HepG2 (cell line): ENCODE measurements around the gene LIPN. TPM values are rescaled to one million over a fixed set of nuclear protein-coding genes. Genes with fewer than 3 reads are reported as not detected.

ENCODE experiments used
- ATAC-seq: fragments of 200-7000 bp; cut with Tn5 transposase; 3 replicates; pipeline ENCODE4 v1.9.1; 2020; ENCODE audit warnings: mild to moderate bottlenecking, moderate library complexity
- BruUV-seq: library from RNA; stranded (reverse); fragments of 400-500 nt; replicated peaks from 2 replicates; lab custom pipeline; 2021; lab: Mats Ljungman, UMichigan
- CTCF ChIA-PET: fragments of 300-600 bp; formaldehyde crosslinking; extraction: SDS; loops from one replicate; lab custom pipeline; 2021; ENCODE audit warnings: low total read pairs, inconsistent platforms, low intra/inter-chr PET ratio; lab: Yijun Ruan, JAX
- POLR2A ChIA-PET: fragments of 350-600 bp; sonication (Branson Sonifier 250); formaldehyde crosslinking; loops from one replicate; lab custom pipeline; 2020; ENCODE audit warnings: antibody characterized with exemption, inconsistent platforms; lab: Yijun Ruan, JAX
- DNase-seq: peaks from one replicate; pipeline ENCODE4 v3.0.0-alpha.2; 2015; ENCODE audit warnings: low spot score
- FAIRE-seq: peaks from 3 replicates; lab custom pipeline; 2011; peaks lifted over from hg19 to GRCh38; lab: Jason Lieb, UNC
- H2AFZ ChIP-seq: one replicate; pipeline ENCODE4 v1.6.1; 2011; ENCODE audit warnings: low read length, inconsistent platforms
- H3K27ac ChIP-seq: fragments of 300-600 bp; 3 replicates; pipeline ENCODE4 v1.8.0; 2011; ENCODE audit warnings: mixed run types, mild to moderate bottlenecking, mixed read lengths, low read length, inconsistent platforms; ENCODE audit not compliant: insufficient read depth; ENCODE audit errors: extremely low read length
- H3K27me3 ChIP-seq, 2 experiments: fragments of 200-600 bp in 1 of 2; 2 replicates in 1 of 2; 3 replicates in 1 of 2; pipeline versions ENCODE4 v1.6.0 to v1.8.0; 2011; ENCODE audit warnings: low read length in 2 of 2, mild to moderate bottlenecking in 2 of 2, moderate library complexity in 2 of 2, inconsistent platforms in 1 of 2; ENCODE audit not compliant: insufficient read depth in 2 of 2, control insufficient read depth in 1 of 2
- H3K36me3 ChIP-seq, 2 experiments: fragments of 200-600 bp in 1 of 2; replicated peaks in 1 of 2; 2 replicates in 1 of 2; 3 replicates in 1 of 2; pipeline versions ENCODE4 v1.5.1 to v1.8.0; 2011; ENCODE audit warnings: low read length in 2 of 2, inconsistent platforms in 1 of 2; ENCODE audit not compliant: insufficient read depth in 2 of 2, control insufficient read depth in 1 of 2
- H3K4me1 ChIP-seq: 2 replicates; pipeline ENCODE4 v1.5.1; 2012; ENCODE audit warnings: low read length, inconsistent platforms; ENCODE audit not compliant: insufficient read depth
- H3K4me2 ChIP-seq: 2 replicates; pipeline ENCODE4 v1.6.0; 2011; ENCODE audit warnings: low read depth, low read length, inconsistent platforms
- H3K4me3 ChIP-seq, 3 experiments: fragments of 200-600 bp in 1 of 3; sonication (generic), shearing (Covaris generic) in 1 of 3; replicated peaks in 1 of 3; 2 replicates each; pipeline ENCODE4 v1.5.1; 2011 to 2016; ENCODE audit warnings: low read length in 3 of 3, inconsistent platforms in 2 of 3, low read depth in 2 of 3, mild to moderate bottlenecking in 2 of 3, control low read depth in 1 of 3, mixed read lengths in 1 of 3; ENCODE audit not compliant: insufficient read depth in 1 of 3
- H3K79me2 ChIP-seq: one replicate; pipeline ENCODE4 v1.6.1; 2011; ENCODE audit warnings: low read length, inconsistent platforms; ENCODE audit not compliant: insufficient read depth
- H3K9ac ChIP-seq: 2 replicates; pipeline ENCODE4 v1.6.0; 2011; ENCODE audit warnings: mild to moderate bottlenecking, low read depth, low read length, inconsistent platforms; ENCODE audit not compliant: insufficient read depth
- H3K9me3 ChIP-seq: 2 replicates; pipeline ENCODE4 v1.5.1; 2012; ENCODE audit warnings: mild to moderate bottlenecking, low read length
- H4K20me1 ChIP-seq: 2 replicates; pipeline ENCODE4 v1.6.0; 2011; ENCODE audit warnings: inconsistent platforms, mild to moderate bottlenecking, low read length, moderate library complexity; ENCODE audit not compliant: insufficient read depth
- GFI1 ChIP-seq: sonication (generic); formaldehyde crosslinking; IDR thresholded peaks from 2 replicates; pipeline ENCODE4 v1.5.0; 2020; ENCODE audit warnings: missing genetic modification reagents, mild to moderate bottlenecking, borderline replicate concordance
- JDP2 ChIP-seq: sonication (generic); formaldehyde crosslinking; IDR thresholded peaks from 2 replicates; pipeline ENCODE4 v1.8.1; 2022; ENCODE audit warnings: missing genetic modification reagents, borderline replicate concordance
- KMT2A ChIP-seq: sonication (generic); formaldehyde crosslinking; IDR thresholded peaks from 2 replicates; pipeline ENCODE4 v1.4.0; 2020; ENCODE audit warnings: missing genetic modification reagents
- SMARCE1 ChIP-seq: fragments of 450-650 bp; IDR thresholded peaks from 2 replicates; pipeline ENCODE4 v1.6.1; 2017; ENCODE audit warnings: borderline replicate concordance
- TBX3 ChIP-seq: fragments of 450-650 bp; IDR thresholded peaks from 2 replicates; pipeline ENCODE4 v1.6.1; 2017; ENCODE audit warnings: antibody characterized with exemption, mild to moderate bottlenecking, inconsistent platforms, borderline replicate concordance
- ZKSCAN1 ChIP-seq: fragments of 150-350 bp; IDR thresholded peaks from 2 replicates; pipeline ENCODE4 v1.6.1; 2014; ENCODE audit warnings: low read length
- ZNF430 ChIP-seq: sonication (generic); formaldehyde crosslinking; IDR thresholded peaks from 2 replicates; pipeline ENCODE4 v1.9.0; 2021; ENCODE audit warnings: mild to moderate bottlenecking, missing genetic modification reagents
- ZNF563 ChIP-seq: sonication (generic); formaldehyde crosslinking; IDR thresholded peaks from 2 replicates; pipeline ENCODE4 v1.8.0; 2022; ENCODE audit warnings: mild to moderate bottlenecking, moderate library complexity, missing genetic modification reagents
- ZNF7 ChIP-seq: IDR thresholded peaks from 2 replicates; pipeline ENCODE4 v1.6.1; 2016; ENCODE audit warnings: missing biosample characterization, missing genetic modification reagents
- in situ Hi-C: cut with HindIII; loops from 2 replicates; pipeline ENCODE4 v1.10.0; 2017; ENCODE audit warnings: low pct_unique_long_range_greater_than_20kb; ENCODE audit not compliant: extremely low pct_ligation_motif_present
- intact Hi-C: fragments of 100-400 bp; cut with micrococcal nuclease; formaldehyde crosslinking; loops from one replicate; pipeline ENCODE4 v1.10.0; 2022; ENCODE audit not compliant: unreplicated experiment
- polyA plus RNA-seq, 8 experiments: library from polyadenylated mRNA; depleted of rRNA in 3 of 8; stranded (reverse) in 7 of 8; unstranded in 1 of 8; fragments of >200 nt; fragmentation: Illumina TruSeq in 4 of 8; extraction: Trizol in 4 of 8; gene quantifications; 2 replicates each; pipeline versions ENCODE4 v1.2.1 to v1.2.3, GENCODE V29; 2011 to 2016; ENCODE audit warnings: low read depth in 4 of 8, missing spikeins in 1 of 8, mixed read lengths in 1 of 8; ENCODE audit not compliant: insufficient read depth in 1 of 8
- total RNA-seq, 5 experiments: library from RNA; depleted of rRNA; stranded (reverse); fragments of >200 nt; fragmentation: Illumina TruSeq; extraction: Trizol; gene quantifications; 2 replicates each; pipeline ENCODE4 v1.2.3, GENCODE V29; 2016; ENCODE audit warnings: low read depth in 1 of 5
- TF ChIP-seq, protein P1 (sequence below): sonication (generic); formaldehyde crosslinking; IDR thresholded peaks from 2 replicates; pipeline ENCODE4 v1.4.0; 2020; ENCODE audit warnings: mild to moderate bottlenecking, missing genetic modification reagents
- TF ChIP-seq, protein P2 (sequence below): sonication (generic); formaldehyde crosslinking; conservative IDR thresholded peaks from 2 replicates; pipeline ENCODE4 v1.8.0; 2022; ENCODE audit warnings: low read depth, missing genetic modification reagents
- TF ChIP-seq, protein P3 (sequence below): sonication (generic); formaldehyde crosslinking; IDR thresholded peaks from 2 replicates; pipeline ENCODE4 v1.5.0; 2020; ENCODE audit warnings: mild to moderate bottlenecking, missing genetic modification reagents
- TF ChIP-seq, protein P4 (sequence below): sonication (generic); formaldehyde crosslinking; IDR thresholded peaks from 2 replicates; pipeline ENCODE4 v1.4.0; 2020; ENCODE audit warnings: mild to moderate bottlenecking, missing genetic modification reagents, borderline replicate concordance

The LIPN gene
- total and polyA plus RNA-seq, 2 of the 13 experiments (the other 11 are each of a cell fraction or from before 2014, with no cell fraction given) = not detected

DNA sequence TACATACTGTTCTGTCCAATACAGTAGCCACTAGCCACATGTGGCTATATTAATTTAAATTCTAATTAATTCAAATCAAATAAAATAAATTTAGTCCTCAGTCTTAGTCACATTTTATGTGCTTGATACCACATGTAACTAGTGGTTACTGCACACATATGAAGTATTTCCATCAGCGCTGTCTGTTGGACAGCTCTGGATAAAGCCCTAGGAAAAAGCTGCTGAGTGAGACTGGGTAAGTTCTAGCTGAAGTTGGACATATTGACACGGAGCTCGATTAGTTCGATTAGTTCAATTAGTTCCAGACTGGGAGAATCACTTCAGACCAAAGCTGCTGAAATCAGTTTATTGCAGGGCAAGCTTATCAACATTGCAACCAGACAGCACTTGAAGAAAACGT lies 27.6 kb downstream of the LIPN start (continued):
- TF ChIP-seq, protein P1, sequence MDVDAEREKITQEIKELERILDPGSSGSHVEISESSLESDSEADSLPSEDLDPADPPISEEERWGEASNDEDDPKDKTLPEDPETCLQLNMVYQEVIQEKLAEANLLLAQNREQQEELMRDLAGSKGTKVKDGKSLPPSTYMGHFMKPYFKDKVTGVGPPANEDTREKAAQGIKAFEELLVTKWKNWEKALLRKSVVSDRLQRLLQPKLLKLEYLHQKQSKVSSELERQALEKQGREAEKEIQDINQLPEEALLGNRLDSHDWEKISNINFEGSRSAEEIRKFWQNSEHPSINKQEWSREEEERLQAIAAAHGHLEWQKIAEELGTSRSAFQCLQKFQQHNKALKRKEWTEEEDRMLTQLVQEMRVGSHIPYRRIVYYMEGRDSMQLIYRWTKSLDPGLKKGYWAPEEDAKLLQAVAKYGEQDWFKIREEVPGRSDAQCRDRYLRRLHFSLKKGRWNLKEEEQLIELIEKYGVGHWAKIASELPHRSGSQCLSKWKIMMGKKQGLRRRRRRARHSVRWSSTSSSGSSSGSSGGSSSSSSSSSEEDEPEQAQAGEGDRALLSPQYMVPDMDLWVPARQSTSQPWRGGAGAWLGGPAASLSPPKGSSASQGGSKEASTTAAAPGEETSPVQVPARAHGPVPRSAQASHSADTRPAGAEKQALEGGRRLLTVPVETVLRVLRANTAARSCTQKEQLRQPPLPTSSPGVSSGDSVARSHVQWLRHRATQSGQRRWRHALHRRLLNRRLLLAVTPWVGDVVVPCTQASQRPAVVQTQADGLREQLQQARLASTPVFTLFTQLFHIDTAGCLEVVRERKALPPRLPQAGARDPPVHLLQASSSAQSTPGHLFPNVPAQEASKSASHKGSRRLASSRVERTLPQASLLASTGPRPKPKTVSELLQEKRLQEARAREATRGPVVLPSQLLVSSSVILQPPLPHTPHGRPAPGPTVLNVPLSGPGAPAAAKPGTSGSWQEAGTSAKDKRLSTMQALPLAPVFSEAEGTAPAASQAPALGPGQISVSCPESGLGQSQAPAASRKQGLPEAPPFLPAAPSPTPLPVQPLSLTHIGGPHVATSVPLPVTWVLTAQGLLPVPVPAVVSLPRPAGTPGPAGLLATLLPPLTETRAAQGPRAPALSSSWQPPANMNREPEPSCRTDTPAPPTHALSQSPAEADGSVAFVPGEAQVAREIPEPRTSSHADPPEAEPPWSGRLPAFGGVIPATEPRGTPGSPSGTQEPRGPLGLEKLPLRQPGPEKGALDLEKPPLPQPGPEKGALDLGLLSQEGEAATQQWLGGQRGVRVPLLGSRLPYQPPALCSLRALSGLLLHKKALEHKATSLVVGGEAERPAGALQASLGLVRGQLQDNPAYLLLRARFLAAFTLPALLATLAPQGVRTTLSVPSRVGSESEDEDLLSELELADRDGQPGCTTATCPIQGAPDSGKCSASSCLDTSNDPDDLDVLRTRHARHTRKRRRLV = no peak
- TF ChIP-seq ZNF7 (CRISPR knock-in tag) (no peak), ZNF563 (CRISPR knock-in tag) (no peak)

DNA sequence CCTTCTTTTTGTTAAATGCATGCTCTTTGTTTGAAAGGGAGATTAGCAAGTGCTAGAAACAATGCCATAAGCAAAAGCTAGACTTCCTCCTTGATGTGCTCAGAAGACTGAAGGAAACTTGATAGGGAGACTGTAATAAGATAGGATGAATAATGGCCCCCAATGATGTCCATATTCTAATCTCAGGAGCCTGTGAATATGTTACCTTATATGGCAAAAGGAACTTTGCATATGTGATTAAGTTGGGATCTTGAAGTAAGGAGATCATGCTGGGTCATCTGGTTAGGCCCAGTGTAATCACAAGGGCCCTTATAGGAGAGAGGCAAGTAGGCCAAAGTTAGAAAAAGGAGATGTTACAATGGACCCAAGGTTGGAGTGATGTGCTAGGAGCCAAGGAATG lies 29.1 kb downstream of the LIPN start:
- Histone ChIP-seq H3K4me2 (no peak overlapping the region), H3K27me3 (no peaks in the 10 kb centered on the region), H3K9me3 (no peaks in the 10 kb centered on the region), H4K20me1 (no peaks in the 10 kb centered on the region), H3K79me2 (no peaks in the 10 kb centered on the region), H3K4me1 (no peaks in the 10 kb centered on the region), H3K36me3 (no peaks in the 10 kb centered on the region), H3K4me3 (no peak overlapping the region), H2AFZ (no peak overlapping the region), H3K27ac (no peak overlapping the region), H3K9ac (no peak overlapping the region)
- in situ Hi-C loops (no loop called here), intact Hi-C loops (no loop called here)
- FAIRE-seq (no peak), DNase-seq (no peak), ATAC-seq (no peak)
- no TSS peak for BruUV-seq
- ChIA-PET POLR2A (no interaction called here), CTCF (no interaction called here)
- no peak for TF ChIP-seq ZKSCAN1
- no peak for TF ChIP-seq KMT2A (CRISPR knock-in tag)
- TF ChIP-seq TBX3 = no peak
- TF ChIP-seq JDP2 = no peak
- TF ChIP-seq GFI1 (CRISPR knock-in tag) = no peak
- TF ChIP-seq, protein P2, sequence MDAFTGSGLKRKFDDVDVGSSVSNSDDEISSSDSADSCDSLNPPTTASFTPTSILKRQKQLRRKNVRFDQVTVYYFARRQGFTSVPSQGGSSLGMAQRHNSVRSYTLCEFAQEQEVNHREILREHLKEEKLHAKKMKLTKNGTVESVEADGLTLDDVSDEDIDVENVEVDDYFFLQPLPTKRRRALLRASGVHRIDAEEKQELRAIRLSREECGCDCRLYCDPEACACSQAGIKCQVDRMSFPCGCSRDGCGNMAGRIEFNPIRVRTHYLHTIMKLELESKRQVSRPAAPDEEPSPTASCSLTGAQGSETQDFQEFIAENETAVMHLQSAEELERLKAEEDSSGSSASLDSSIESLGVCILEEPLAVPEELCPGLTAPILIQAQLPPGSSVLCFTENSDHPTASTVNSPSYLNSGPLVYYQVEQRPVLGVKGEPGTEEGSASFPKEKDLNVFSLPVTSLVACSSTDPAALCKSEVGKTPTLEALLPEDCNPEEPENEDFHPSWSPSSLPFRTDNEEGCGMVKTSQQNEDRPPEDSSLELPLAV (CRISPR knock-in tag) = no peak
- TF ChIP-seq, protein P3, sequence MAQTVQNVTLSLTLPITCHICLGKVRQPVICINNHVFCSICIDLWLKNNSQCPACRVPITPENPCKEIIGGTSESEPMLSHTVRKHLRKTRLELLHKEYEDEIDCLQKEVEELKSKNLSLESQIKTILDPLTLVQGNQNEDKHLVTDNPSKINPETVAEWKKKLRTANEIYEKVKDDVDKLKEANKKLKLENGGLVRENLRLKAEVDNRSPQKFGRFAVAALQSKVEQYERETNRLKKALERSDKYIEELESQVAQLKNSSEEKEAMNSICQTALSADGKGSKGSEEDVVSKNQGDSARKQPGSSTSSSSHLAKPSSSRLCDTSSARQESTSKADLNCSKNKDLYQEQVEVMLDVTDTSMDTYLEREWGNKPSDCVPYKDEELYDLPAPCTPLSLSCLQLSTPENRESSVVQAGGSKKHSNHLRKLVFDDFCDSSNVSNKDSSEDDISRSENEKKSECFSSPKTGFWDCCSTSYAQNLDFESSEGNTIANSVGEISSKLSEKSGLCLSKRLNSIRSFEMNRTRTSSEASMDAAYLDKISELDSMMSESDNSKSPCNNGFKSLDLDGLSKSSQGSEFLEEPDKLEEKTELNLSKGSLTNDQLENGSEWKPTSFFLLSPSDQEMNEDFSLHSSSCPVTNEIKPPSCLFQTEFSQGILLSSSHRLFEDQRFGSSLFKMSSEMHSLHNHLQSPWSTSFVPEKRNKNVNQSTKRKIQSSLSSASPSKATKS (CRISPR knock-in tag) = no peak
- TF ChIP-seq ZNF430 (CRISPR knock-in tag) = no peak
- TF ChIP-seq, protein P4, sequence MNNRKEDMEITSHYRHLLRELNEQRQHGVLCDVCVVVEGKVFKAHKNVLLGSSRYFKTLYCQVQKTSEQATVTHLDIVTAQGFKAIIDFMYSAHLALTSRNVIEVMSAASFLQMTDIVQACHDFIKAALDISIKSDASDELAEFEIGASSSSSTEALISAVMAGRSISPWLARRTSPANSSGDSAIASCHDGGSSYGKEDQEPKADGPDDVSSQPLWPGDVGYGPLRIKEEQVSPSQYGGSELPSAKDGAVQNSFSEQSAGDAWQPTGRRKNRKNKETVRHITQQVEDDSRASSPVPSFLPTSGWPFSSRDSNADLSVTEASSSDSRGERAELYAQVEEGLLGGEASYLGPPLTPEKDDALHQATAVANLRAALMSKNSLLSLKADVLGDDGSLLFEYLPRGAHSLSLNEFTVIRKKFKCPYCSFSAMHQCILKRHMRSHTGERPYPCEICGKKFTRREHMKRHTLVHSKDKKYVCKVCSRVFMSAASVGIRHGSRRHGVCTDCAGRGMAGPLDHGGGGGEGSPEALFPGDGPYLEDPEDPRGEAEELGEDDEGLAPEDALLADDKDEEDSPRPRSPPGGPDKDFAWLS = no peak
- no peak for TF ChIP-seq SMARCE1
